ENCODE data around the gene ZNF496. TPM values are rescaled to one million over a fixed set of nuclear protein-coding genes. Genes with fewer than 3 reads are reported as not detected.
"Not testable (repeated sequence)": the region's sequence is repeated elsewhere in the genome, so short reads cannot be mapped to it uniquely, and the experiment has no call there.

Gene ZNF496
- total RNA-seq, 2 donors from 2014 or later: 30.0 to 53.4 TPM

DNA sequence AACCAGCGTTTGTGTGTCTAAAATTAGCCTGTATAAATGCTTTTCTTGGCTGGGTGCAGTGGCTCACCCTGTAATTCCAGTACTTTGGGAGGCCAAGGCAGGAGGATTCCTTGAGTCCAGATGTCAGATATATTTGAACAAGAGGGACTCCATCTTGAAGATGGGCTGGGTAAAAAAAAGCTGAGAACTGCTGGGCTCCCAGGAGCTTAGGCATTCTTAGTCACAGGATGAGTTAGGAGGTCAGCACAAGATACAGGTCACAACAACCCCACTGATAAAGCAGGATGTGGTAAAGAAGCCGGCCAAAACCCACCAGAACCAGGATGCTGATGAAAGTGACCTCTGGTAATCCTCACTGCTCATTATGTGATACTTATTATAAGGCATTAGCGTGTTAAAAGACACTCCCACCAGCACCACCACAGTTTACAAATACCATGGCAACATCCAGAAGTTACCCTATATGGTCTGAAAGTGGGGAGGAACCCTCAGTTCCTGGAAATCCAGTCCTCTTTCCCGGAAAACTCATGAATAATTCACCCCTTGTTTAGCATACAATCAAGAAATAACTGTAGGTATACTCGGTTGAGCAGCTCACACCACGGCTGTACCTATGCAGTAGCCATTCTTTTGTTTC, 36.2 kb upstream of the ZNF496 start:
- Histone ChIP-seq H3K9me3 (no peaks in the 10 kb centered on the region), H3K4me1 (no peaks in the 10 kb centered on the region), H3K36me3 (replicated peaks in 1 of 2; ENCODE audit: insufficient read depth in 1 of 2, low read depth in 2 of 2) (no peaks in the 10 kb centered on the region), H3K4me3 (no peak overlapping the region), H3K27ac (no peak overlapping the region), H3K27me3 (no peaks in the 10 kb centered on the region)
- intact Hi-C loops (cut with DNase I): no loop called here
- WGBS, 2 donors: 50 to 60% methylated on average over 6 of the region's 6 CpGs
- DNase-seq (no peak), ATAC-seq (no peak)
- no peak for TF ChIP-seq POLR2A (IDR thresholded peaks at IDR 0.05)
- TF ChIP-seq, protein P1, sequence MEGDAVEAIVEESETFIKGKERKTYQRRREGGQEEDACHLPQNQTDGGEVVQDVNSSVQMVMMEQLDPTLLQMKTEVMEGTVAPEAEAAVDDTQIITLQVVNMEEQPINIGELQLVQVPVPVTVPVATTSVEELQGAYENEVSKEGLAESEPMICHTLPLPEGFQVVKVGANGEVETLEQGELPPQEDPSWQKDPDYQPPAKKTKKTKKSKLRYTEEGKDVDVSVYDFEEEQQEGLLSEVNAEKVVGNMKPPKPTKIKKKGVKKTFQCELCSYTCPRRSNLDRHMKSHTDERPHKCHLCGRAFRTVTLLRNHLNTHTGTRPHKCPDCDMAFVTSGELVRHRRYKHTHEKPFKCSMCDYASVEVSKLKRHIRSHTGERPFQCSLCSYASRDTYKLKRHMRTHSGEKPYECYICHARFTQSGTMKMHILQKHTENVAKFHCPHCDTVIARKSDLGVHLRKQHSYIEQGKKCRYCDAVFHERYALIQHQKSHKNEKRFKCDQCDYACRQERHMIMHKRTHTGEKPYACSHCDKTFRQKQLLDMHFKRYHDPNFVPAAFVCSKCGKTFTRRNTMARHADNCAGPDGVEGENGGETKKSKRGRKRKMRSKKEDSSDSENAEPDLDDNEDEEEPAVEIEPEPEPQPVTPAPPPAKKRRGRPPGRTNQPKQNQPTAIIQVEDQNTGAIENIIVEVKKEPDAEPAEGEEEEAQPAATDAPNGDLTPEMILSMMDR (IDR thresholded peaks at IDR 0.05): no peak

DNA sequence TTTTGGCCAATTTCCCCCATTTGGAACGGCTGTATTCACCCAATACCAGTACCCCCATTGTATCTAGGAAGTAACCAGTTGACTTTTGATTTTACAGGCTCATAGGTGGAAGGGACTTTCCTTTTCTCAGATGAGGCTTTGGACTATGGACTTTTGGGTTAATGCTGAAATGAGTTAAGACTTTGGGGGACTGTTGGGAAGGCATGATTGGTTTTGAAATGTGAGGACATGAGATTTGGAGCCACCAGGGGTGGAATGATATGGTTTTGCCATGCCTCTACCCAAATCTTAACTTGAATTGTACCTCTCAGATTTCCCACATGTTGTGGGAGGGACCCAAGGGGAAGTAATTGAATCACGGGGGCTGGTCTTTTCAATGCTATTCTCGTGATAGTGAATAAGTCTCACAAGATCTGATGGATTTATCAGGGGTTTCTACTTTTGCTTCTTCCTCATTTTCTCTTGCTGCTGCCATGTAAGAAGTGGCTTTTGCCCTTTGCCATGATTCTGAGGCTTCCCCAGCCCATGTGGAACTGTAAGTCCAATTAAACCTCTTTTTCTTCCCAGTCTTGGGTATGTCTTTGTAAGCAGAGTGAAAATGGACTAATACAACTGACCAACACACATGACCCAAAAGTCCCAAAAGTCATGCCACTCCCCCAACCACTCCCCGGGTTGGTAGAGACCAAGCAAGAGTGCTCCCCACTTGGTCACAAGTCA, 35.4 kb upstream of the ZNF496 start:
- no peaks in the 10 kb centered on the region for H3K27me3 ChIP-seq
- no peak for DNase-seq
- H3K9me3 ChIP-seq: no peaks in the 10 kb centered on the region
- intact Hi-C loops (cut with DNase I): no loop called here
- no peak overlapping the region for H3K4me3 ChIP-seq
- TF ChIP-seq, protein P1 (IDR thresholded peaks at IDR 0.05): no peak
- no peak for TF ChIP-seq POLR2A (IDR thresholded peaks at IDR 0.05)
- no peak overlapping the region for H3K27ac ChIP-seq
- no peak for ATAC-seq
- no peaks in the 10 kb centered on the region for H3K36me3 ChIP-seq (replicated peaks in 1 of 2; ENCODE audit: insufficient read depth in 1 of 2, low read depth in 2 of 2)
- WGBS, 2 donors: 55 to 59% methylated on average over 4 of the region's 4 CpGs
- no peaks in the 10 kb centered on the region for H3K4me1 ChIP-seq

DNA sequence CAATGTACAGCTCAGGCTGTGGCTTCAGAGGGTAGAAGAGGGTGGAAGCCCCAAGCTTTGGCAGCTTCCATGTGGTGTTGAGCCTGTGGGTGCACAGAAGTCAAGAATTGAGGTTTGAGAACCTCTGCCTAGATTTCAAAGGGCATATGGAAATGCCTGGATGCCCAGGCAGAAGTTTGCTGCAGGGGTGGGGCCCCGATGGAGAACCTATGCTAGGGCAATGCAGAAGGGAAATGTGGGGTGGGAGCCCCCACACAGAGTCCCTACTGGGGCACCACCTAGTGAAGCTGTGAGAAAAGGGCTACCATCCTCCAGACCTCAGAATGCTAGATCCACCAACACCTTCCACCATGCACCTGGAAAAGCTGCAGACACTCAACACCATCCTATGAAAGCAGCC, 34.7 kb upstream of the ZNF496 start:
- H3K4me3 ChIP-seq; DNase-seq; H3K4me1 ChIP-seq; intact Hi-C loops (cut with DNase I); H3K27me3 ChIP-seq; ATAC-seq; H3K27ac ChIP-seq; H3K36me3 ChIP-seq (replicated peaks in 1 of 2; ENCODE audit: insufficient read depth in 1 of 2, low read depth in 2 of 2); H3K9me3 ChIP-seq: not testable (repeated sequence)
- WGBS, 2 donors: 72% methylated on average over 1 of the region's 1 CpG; no CpG with 5 or more reads in 1 of the 2 donors

GRCh38 chr1:247365023-247365422, 33.4 kb upstream of the ZNF496 start:
- 81 to 82% methylated on average over 7 of the region's 7 CpGs for WGBS, 2 donors
- intact Hi-C loops (cut with DNase I): no loop called here
- H3K4me1 ChIP-seq: no peaks in the 10 kb centered on the region
- DNase-seq (no peak), ATAC-seq (no peak)
- no peaks in the 10 kb centered on the region for H3K9me3 ChIP-seq
- TF ChIP-seq, protein P1 (IDR thresholded peaks at IDR 0.05): no peak
- no peak for TF ChIP-seq POLR2A (IDR thresholded peaks at IDR 0.05)
- no peaks in the 10 kb centered on the region for H3K27me3 ChIP-seq
- no peak overlapping the region for H3K27ac ChIP-seq
- H3K4me3 ChIP-seq: no peak overlapping the region
- no peaks in the 10 kb centered on the region for H3K36me3 ChIP-seq (replicated peaks in 1 of 2; ENCODE audit: insufficient read depth in 1 of 2, low read depth in 2 of 2)

DNA sequence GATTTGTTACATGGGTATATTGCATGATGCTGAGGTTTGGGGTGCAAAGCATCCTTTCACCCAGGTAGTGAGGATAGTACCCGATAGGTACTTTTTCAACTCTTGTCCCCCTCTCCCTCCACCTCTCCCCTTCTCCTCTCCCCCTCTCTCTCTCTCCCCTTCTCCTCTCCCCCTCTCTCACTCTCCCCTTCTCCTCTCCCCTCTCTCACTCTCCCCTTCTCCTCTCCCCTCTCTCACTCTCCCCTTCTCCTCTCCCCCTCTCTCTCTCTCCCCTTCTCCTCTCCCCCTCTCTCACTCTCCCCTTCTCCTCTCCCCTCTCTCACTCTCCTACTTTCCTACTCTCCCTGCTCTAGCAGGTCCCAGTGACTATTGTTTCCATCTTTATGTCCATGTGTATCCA, 31.3 kb upstream of the ZNF496 start:
- H3K4me1 ChIP-seq; H3K4me3 ChIP-seq; H3K27me3 ChIP-seq; H3K27ac ChIP-seq; H3K9me3 ChIP-seq; ATAC-seq; DNase-seq; H3K36me3 ChIP-seq (replicated peaks in 1 of 2; ENCODE audit: insufficient read depth in 1 of 2, low read depth in 2 of 2); intact Hi-C loops (cut with DNase I): not testable (repeated sequence)
- 80 to 100% methylated on average over 1 of the region's 1 CpG for WGBS, 2 donors

DNA sequence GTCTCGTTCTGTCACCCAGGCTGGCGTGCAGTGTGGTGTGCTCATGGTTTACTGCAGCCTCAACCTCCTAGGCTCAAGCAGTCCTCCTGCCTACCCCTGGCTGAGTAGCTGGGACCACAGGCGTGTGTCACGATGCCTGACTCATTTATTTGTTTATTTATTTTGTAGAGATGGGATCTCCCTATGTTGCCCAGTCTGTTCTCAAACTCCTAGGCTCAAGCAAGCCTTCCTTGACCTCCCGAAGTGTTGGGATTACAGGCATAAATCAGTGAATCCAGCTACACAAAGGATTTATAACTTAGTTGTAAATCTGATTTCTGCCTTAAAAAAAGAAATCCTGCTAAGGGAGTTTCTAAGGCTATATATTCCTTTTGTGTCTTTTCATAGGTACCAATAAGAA, 30.5 kb upstream of the ZNF496 start:
- H3K9me3 ChIP-seq: no peaks in the 10 kb centered on the region
- ATAC-seq: no peak
- intact Hi-C loops (cut with DNase I): no loop called here
- no peak overlapping the region for H3K4me3 ChIP-seq
- H3K27ac ChIP-seq: no peak overlapping the region
- no peaks in the 10 kb centered on the region for H3K27me3 ChIP-seq
- WGBS, 2 donors: 67 to 69% methylated on average over 5 of the region's 5 CpGs
- H3K36me3 ChIP-seq (replicated peaks in 1 of 2; ENCODE audit: insufficient read depth in 1 of 2, low read depth in 2 of 2): no peaks in the 10 kb centered on the region
- no peak for DNase-seq
- TF ChIP-seq, protein P1 (IDR thresholded peaks at IDR 0.05): no peak
- TF ChIP-seq POLR2A (IDR thresholded peaks at IDR 0.05): no peak
- H3K4me1 ChIP-seq: no peaks in the 10 kb centered on the region
